Hematopoietic multipotent progenitor cell treated with erythropoietin and hydrocortisone succinate and interleukin-3 and kit ligand, for 4 days (in vitro differentiated cells): ENCODE results near the gene C1orf210.

Experiments used
- DNase-seq: peaks from one replicate; pipeline ENCODE4 v3.0.0-alpha.2; 2015

Gene C1orf210

DNA sequence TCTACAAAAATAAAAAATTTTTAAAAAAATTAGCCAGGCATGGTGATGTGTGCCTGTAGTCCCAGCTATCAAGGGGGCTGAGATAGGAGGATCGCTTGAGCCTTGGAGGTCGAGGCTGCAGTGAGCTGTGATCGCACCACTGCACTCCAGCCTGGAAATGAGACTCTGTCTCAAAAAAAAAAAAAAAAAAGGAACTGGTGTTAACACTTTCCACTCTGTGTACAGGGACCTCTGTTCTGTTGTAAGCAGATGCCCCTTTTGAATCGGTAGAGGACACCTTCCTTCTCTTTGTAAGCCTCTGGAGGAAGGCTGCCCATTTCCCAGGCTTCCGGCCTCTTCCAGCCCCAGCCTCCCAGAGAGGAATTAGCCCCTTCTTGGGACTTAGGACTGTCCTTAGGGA is 7.3 kb upstream of the C1orf210 start:
- no peak for DNase-seq

DNA sequence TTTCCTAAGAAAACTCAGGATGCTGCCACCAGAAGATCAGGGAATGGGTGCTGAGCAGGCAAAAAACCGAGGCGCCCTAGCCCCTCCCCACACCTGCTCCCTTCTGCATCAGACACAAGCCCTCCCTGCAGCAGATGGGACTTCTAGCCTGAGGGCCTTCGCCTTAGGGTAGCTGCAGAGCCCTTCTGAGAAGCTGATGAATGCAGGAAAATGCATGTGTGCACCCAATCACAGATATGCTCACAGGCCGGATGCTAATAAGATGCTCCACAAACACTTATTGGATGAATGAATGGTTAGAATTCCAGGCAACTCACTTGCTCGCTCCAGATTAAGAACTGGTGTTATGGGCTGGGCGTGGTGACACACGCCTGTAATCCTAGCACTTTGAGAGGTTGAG is 6.8 kb upstream of the C1orf210 start:
- no peak for DNase-seq

DNA sequence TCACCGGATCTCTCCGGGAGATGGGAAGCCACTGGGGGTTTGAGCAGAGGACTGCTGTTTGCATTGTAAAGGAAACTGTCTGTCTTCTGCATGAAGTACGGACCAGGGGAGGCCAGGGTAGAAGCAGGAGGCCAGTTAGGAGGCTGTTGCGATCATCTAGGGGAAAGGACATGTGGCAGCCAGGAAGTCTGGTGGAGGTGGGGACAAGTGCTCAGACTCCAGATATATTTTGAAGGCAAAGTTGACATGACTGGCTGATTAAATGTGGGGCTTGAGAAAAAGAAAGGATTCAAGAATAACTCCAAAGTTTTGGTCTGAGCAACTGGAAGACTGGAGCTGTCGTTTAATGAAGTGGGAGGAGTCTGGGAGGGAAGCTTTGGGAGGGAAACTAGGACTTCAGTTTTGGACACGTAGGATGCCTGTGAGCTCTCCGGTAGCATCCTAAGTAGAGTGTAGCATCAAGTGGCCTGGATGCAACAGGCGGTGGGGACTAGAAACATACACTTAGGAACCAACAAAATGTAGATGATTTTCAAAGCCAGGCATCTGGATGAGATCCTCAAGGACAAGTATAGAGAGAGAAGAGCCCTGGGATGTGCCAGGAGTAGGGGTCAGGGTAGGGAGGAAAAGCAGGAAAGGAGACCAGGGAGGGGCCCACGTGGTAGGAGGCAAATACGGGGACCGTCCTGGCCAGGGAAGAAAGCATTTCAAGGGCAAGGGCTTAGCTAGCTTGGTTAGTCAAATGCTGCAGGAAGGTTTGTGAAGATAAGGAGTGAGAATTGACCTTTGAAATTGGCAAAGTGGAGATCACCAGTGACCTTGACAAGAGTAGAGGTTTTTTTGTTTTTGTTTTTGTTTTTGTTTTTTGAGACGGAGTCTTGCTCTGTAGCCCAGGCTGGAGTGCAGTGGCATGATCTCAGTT is 3.7 kb upstream of the C1orf210 start:
- no peak for DNase-seq

DNA sequence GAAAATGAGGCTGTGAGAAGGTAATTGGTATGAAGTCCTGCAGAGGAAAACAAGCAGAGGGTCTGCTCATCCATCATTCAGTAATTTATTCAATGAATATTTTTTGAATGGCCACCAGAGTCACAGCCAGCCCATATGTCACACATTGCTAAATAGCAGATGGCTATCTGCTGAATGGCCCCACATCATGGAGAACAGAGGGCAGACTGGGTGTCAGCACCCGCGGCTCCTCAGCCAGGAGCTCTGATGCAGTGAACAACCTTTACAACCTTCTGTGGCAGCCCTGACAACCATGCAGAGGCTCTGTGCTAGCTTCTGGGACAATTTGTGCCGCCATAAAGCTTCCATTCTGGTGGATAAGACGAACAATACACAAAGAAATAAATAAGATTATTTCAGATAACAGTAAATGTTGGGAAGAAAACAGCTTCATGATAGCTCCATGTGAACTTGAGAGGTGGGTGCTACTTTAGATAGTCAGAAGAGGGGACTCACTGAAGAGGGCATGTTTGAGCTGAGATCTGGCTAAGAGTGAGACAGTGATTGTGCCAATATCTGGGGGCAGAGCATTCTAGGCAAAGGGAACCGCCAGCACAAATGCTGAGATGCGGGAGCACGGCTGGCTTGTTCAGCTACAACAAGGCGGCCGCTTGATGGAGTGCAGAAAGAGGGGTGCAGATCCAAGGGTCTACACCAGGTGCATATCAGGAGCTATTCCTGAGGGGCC is 2.8 kb upstream of the C1orf210 start:
- no peak for DNase-seq

DNA sequence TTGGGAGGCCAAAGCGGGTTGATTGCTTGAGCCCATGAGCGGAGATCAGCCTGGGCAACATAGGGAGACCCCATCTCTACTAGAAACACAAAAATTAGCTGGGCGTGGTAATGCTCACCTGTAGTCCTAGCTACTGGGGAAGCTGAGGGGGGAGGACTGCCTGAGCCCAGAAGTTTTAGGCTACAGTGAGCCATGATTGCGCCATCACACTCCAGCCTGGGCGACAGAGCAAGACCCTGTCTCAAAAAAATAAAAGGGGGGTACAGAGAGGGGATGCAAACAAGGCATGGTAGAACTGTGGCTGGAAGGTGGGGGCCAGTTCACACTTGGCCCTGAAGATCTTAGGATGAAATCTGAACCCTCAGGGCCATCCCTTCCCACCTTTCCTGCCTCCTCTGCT is 1.2 kb upstream of the C1orf210 start:
- DNase-seq = no peak

DNA sequence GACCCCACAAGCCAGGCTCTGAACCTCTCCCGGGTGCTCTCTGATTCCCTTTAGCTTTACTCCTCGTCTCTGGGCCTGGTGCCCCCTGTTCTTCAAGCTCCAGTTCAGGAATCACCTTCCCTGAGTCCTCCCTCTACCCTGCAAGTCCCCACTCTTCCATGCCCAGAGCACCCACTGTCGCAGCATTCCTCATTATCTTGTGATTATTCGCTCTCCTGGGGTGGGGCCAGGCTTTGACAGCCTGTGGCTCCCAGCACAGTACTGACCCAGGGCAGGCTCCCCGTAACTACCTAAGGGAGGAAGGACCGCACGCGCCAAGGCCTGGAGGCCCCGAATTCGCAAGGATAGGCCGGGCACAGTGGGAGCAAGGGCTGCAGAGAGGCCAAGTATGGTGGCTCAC is 734 bp upstream of the C1orf210 start:
- no peak for DNase-seq

DNA sequence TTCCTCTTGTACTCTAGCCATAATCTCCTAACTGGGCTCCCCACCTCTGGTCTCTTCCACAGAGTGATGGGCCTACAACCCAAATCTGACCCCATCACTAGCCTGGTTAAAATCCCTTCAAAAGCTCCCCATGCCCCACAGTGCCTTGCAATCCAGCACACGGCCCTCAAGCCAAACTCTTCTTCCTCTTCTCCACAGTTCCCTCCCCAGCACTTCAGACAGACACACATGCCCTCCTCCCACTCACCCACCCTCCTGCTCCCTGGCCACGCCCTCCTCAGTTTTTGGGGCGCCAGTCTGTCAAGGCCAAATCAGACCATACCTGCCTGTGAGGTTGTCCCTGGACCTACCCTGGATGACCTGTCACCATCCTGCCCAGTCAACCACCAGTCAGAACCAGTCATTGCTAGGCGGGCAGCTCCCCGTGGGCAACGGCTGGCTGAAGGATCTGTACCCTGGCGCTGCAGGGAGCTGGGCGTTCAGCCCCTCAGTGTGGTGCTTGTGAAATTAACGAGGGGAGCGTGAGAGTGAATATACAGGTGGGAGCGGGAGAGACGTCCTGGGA is 753 bp downstream of the C1orf210 start:
- DNase-seq = no peak

DNA sequence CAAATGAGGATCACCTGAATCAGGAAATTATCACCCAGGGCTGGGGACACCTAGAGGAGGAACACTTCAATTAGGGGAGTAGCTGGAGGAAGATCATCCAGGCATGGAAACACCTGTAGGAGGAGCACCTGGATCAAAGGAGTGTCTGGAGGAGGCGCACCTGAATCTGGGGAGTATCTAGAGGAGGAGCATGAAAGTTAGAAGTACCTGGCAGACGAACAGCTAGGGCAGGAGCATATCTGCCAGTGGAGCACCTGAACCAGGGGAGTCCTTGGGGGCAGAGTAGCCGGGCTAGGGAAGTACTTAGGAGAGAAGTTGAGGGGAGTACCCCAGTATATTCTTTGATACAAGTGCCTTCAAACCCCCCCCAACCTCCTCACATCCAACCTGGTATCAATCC is 1.3 kb downstream of the C1orf210 start:
- DNase-seq = no peak

DNA sequence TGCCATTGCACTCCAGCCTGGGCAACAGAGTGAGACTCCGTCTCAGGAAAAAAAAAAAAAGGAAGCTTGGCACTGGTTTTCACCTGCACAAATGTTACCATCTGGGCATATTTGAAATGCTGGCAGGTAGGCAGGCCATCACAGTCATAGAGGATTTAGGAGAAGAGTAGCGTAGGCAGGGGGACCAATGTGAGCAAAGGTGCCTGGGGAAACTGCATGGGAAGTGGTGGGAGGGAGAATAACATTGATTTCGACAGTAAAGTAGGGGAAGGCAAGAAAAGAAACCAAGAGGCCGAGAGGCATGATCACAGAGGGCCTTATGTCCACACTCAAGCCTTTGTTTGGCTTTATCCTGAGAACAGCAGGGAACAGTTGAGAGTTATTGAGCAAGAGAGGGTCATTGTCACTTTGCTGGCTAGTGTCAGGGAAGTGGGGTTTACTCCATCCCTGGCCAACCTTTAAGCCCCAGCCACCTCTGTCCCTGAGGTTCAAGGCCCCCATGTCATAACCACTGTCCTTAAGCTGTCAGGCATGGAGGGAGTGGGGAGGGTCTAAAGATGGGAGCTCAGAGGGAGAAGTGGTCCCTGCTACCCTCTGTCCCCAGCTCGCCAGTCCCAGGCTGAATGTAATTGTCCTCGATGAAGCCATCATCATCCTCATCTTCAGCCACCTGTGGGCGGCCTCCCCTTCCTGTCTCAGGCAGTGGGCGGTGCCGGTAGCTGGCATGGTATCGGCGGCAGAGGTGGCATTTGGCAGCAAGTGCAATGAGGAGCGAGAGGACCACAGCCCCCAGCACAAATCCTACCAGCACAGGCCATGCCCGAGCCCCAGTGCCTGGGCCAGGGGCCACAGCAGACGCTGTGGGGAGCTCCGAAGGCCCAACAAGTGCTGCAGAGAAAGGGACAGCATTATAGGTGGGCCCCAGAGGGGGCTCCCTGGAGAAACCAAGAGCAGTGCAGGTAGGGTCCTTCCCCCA is 2.9 kb downstream of the C1orf210 start:
- no peak for DNase-seq

DNA sequence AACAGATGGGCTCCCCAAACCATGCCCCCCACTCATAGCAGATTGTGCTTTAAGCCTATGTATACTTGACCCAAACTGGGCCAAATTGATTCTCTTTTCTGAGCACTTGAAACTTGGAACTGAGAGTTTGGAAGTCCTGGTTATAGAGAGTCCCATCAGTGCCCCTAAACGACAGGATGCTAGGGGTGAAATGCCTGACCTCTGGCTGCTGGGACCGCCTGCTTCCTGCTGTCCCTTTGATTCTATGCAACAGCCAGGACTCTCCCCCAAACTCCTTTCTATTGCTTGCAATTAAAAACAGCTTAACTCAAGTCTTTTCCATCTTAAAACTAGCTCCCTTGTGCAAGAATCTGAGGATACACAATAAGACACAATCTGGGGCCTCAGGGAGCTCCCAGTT is 4.7 kb downstream of the C1orf210 start:
- DNase-seq = no peak

DNA sequence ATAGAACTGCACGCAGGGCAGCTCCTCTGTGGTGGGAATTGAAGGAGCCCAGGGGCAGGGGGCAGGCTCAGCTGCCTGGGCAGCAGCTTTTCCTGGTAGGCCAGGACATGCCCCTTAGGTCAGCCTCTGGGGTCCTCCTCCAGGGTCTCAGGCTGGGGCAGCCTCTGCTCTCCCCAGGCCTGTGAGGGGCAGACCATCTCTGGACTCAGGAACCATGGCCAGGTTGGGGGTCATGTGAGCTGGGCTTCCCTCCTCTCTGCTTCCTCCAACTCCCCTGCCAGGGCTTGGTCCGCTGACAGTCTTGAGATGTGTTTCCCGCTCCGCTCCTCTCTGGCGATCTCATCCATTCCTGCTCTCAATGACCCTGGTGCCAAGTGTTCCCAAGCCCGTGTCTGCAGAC is 5.7 kb downstream of the C1orf210 start:
- no peak for DNase-seq

DNA sequence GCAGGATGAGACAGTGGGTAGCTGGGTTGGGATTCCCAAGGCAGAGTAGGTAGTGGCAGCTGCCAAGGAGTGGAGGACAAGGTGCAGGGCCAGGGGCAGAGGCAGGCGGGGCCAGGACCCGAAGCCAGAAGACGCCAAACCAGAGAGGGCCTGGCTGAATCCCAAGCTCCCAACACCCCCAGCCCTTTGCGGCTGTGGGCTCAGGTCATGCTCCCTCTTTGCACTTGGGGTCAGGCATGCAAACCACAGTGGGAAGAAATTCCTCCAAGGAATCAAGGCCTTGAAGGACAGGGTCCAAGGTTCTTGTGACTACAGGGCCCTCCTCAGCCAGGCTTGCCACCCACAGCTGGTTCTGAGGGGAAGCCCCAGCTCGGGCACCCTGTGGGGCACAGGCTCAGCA is 6.2 kb downstream of the C1orf210 start:
- no peak for DNase-seq

DNA sequence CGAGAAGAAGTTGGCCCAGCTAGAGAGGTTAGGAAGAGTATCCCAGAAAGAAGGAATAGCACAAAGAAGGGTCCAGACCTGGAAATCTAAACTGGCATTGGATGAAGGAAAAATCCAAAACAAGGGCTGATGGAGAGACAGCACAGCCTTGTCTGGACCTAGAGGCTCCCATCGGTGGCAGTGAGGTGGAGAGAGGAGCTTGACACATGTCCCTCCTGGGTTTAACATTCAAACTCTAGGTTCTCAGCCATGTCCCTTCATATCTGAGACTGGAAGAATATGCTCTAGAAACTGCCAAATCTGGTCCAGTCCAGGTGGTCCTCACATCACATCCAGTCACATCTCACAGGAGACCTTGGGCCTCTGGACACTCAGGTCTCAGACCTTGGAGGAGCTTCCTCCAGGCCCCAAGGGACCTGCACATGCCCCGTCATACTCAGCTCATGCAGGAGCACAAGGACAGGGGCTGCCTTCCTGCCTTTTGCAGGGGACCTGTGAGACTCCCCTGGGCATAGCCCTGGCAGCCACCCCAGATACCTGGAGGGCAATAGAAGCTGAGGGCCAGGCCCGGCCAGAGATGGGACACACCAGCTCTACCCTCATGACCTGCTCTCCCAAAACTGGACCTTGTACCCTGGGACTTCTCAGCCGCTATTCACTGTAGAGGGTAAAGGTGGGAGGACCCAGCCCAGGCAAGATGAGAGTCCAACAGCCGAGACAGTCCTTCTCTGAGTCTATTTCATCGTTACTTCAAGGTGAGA is 8.1 kb downstream of the C1orf210 start:
- no peak for DNase-seq

DNA sequence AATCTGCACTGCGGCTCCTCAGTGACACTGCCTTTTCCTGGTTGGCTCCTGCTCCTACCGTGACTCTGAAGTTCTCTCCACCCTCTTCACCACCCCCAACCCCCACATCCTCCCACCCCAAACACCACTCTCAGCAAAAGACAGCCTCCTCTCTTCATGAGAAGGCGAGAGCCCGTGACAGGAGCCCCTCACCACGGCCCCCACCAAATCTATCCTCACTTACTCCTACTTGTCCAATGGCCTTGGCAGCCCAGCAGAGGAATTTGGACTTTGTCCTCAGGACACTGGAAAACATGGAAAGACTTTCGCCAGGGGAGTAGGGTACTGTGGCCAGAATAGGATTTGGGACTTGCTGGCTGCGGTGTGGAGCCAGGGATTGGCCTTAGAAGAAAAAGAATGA is 8.7 kb downstream of the C1orf210 start:
- no peak for DNase-seq

DNA sequence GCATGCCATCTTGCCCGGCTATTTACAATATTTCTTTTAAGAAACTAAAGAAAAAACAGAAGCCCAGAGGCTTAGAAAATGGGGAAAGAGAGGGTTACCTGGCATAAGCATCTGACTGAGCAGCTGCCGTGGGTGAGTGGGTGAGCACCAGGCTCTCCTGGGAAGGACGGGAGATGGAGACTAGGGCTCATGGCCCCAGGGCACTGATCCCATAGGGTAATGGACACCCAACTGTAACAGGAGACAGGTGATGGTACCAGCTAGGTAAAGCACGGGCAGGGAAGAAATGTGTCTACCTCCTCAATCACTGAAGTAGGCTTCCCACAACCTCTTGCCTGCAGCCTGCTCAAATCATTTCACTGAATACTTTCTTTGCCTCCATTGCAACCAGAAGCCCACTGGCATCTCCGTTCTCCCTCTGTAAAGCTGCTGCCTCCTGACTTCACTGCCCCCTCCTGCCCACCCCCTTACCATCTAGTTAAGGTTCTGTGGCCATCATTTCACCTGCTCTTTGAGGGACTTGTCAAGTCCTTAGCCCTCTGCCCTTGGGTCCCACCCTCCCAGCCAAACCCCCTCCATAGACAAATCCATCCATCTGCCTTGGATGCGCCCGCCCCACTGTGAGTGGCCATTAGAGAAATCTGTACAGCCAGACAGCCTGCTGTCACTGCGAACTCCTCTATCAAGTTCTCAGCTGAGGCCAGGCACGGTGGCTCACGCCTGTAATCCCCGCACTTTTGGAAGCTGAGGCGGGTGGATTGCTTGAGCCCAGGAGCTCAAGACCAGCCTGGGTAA is 9.4 kb downstream of the C1orf210 start:
- no peak for DNase-seq

DNA sequence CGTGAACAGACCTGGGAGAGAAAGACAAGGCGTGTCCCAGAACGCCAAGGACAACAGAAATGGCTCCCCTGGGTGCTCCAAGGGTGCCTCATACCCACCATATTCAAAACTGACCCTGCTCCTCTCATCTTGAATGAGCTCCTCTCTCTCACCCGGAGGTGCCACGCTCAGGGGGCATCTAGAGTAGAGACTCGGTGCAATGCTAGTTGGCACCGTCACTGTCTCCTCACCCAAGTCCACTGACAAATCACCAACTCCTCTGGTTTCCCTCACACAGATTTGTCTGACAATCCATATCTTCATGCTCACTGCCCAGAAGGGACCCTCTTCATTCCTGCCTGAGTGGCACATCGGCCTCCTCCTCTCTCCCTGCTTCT is 10.6 kb downstream of the C1orf210 start:
- DNase-seq = no peak

DNA sequence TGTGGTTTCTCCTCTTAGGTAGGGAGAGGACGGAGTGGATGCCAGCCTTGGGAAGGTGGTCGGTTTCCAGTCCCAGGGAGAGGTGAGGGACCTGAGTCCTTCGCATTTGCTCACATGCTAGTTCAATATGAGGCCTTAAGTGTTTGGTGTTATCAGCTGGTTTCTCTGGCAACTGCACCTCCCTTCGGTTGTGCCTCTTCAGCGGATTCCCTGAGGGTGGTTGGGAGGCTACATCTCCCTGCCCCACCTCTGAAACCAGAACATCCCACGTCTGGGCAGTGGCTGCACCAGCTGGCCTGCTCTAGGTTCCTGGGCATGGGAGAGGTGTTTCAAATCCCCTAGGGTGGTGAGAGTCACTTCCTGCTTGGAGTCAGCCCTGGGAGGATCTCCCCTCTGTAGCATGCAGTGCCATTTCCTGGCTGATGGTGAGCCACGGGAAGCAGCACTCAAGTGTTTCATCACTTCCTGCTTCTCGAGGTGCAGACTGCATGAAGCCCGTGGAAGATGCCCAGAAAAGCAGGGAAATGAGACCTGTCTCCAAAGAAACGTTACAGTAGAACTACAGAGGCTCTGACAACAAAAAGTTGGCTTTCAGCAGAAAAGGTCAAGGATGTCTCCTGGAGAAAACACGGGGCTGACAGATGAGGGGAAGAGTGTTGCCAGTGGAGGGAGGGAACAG is 11.1 kb downstream of the C1orf210 start:
- DNase-seq = peak; percentile 57

DNA sequence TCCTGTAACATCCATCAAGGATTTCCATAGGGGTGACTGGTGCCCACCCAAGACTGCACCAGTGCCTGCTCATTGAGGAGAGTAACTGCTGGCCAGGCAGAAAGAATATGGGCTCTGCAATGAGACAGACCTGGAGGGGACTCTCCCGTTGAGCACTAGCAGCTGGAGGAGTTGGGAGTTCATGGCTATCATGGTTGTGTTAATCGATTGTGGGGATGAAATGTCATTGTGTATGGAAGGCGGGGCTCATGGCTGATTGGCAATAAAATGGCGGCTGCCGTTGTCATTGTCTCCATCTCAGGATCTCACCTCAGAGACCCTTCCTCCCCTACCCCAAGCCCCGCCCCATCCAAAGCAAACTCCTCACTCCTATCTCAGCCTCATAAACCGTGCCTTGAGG is 11.7 kb downstream of the C1orf210 start:
- no peak for DNase-seq

DNA sequence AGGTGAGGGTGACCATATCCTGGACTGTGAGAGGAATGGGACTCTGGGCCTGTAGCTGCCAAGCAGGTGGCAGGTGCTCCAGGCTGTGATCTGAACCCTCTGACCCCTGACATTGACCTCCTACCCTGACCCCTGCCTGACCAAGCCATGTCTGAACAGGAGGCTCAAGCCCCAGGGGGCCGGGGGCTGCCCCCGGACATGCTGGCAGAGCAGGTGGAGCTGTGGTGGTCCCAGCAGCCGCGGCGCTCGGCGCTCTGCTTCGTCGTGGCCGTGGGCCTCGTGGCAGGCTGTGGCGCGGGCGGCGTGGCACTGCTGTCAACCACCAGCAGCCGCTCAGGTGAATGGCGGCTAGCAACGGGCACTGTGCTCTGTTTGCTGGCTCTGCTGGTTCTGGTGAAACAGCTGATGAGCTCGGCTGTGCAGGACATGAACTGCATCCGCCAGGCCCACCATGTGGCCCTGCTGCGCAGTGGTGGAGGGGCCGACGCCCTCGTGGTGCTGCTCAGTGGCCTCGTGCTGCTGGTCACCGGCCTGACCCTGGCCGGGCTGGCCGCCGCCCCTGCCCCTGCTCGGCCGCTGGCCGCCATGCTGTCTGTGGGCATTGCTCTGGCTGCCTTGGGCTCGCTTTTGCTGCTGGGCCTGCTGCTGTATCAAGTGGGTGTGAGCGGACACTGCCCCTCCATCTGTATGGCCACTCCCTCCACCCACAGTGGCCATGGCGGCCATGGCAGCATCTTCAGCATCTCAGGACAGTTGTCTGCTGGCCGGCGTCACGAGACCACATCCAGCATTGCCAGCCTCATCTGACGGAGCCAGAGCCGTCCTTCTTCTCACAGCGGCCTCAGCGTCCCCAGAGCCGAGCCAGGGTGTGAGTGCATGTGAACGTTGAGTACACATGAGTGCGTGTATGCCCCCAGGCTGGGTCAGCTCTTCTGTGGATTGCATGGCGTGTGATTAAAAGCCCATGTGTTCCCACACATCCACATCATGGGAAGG is 12.5 kb downstream of the C1orf210 start:
- DNase-seq = no peak
